ENCODE measurements around the gene TNFRSF14.
"Not testable (repeated sequence)": the region's sequence is repeated elsewhere in the genome, so short reads cannot be mapped to it uniquely, and the experiment has no call there.

TNFRSF14 gene

GRCh38 chr1:2540816-2541492 is 15.2 kb upstream of the TNFRSF14 start:
- no peak for DNase-seq

DNA sequence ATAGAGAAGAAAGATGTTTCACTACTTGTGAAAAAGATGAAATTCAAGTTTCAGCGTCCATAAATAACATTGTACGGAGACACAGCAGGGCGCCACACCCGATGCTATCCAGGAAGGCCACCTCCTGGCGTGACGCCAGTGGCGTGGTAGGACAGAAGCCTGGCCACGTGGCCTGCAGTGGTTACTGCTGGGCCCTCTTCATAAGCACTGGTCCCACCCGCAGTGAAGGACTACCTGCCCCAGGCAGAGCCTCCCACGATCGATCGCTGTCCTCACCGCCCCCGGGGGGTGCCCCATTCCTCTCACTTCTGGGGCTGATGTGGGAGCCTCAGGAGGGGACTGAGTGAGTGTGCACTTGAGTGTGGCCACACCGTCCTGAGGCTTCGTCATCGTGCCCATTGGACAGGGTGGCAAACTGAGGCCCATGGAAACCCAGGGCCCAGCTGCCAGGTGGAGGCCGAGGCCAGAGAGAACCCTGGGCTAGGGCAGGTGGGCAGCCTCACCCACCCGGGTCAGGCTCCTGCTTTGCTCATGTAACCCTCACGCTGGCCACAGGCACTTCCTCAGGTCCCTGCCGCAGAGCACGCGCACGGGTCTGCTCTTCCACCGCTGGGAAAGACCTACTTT is 14.4 kb upstream of the TNFRSF14 start:
- DNase-seq = no peak

DNA sequence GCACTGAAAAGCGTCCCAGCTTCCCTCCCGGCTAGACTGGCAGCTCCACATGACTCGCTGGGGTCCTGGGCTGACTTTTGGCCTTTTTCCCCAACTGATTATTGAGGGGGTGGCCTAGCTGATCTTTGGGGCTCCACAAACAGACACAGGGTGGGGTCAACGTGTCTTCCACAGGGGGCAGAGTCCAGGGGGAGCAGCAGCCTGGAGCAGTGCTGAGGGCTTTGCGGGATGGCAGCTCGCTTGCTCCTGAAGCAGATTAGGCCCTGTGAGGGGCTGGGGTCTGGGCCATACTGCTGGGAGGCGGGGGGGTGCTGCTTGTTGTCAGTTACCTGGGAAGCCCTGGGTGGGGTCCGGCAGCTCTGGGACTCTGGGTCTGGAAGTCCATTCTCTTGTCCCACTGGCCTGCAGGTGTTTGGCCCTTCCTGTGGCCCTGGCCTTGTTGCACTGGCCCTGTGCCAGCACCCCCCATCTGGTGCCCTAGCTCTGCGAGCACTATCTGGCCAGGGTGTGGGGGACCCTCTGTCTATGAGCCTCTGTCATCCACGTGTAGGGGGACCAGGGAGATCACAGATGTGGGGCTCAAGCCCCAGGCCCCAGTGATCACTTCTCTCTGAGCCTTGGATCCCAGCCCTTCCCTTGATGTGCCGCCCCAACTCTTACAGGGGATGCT is 13.8 kb upstream of the TNFRSF14 start:
- DNase-seq = no peak

DNA sequence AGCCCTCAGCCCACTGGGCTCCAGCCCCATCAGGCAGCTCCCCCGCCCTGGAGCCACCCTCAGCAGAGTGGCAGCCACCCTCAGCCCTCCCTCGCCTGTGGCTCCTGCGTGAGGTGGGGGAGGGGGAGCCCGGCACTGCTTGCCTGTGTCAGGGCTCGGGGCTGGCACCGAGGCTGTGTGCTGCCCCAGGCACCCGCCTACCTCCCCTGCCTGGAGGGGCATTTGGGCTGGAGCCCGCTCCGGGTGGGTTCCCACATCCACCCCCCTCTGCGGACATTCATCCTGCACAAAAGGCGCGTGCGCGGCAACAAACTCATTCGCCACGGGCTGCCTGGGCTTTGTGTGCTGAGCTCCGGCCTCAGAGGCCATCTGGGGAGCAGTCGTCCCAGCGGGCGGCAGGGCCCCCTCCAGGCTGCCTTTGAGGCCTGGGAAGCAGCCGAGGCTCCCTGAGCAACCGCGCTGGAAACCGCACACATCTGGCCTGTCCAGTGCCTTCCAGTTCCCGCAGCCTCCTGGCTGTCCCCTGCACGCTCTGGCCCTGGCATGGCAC is 12.6 kb upstream of the TNFRSF14 start:
- no peak for DNase-seq

DNA sequence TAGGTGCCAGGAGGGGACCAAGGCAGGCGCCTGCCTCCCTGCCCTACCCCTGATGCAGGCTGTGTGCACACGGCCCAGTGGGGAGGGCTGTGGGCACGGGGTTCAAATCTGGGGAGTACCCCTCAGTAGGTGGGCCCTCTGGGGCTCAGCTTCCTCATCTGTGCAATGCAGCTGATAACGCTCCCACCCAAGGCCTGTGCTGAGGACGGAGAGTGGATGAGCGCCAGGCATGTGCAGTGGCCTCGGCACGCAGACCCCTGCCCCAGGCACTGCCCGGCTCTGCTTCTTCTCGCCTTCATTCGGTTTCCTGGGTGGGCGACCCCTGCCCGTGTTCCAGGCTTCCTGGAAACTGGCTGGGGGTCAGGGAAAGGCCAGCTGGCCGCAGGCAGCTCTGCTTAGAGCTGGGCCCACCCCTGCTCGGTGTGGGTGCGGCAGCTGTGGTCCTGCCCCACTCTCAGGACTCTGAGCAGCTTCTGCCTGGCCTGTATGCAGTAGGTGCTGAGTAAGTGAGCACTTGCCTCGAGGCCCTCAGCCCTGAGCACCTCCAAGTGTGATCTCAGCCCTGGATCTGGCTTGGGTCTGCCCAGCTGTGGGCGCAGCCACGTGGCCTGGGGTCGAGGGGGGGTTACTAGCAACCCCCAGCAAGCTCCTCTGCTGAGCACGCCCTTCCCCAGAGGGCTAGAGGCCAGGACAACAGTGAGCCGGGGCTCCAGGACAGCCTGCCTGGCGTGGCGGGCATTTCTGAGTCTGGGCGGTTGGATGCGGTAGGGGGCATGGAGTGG is 11.9 kb upstream of the TNFRSF14 start:
- no peak for DNase-seq

GRCh38 chr1:2544875-2545640 is 11.1 kb upstream of the TNFRSF14 start:
- DNase-seq = no peak

GRCh38 chr1:2545754-2546514 is 10.2 kb upstream of the TNFRSF14 start:
- peak; percentile 74 to 75 for DNase-seq

DNA sequence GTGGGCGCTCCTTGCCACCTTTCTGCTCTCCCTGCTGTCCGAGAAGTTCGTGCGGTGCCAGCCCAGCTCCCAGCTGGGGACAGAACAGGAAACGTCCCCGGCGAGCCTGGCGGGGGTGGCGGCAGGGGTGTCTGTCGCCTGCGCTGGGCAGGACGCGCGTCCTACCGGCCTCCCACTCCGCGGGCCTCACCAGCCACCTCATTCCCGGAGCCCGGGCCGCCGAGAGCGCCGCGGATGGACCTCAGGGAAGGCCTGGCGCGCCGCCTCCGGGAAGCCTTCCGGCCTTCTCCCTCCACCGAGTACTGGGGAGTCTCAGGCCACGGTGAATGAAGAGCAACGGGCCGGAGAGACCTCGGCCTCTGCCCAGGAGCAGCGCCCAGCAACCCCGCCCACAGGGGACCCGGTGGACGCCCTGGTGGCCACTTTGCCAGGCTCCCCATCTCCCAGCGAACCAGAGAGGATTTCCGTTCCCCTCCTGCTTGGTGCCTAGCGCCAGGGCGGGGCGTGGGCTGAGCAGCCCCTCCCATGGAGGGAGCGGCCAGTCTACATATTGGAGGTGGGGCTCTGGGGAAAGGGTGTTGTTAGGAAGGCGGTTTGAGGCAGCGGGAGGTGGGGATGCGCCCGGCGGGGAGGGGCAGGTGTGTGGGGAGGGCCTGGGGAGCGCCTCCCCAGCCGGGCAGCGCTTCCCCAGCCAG is 9.5 kb upstream of the TNFRSF14 start:
- peak; percentile 69 to 70 for DNase-seq

GRCh38 chr1:2547210-2548067 is 8.7 kb upstream of the TNFRSF14 start:
- peak in 1 of 2 donors; percentile 55 for DNase-seq

DNA sequence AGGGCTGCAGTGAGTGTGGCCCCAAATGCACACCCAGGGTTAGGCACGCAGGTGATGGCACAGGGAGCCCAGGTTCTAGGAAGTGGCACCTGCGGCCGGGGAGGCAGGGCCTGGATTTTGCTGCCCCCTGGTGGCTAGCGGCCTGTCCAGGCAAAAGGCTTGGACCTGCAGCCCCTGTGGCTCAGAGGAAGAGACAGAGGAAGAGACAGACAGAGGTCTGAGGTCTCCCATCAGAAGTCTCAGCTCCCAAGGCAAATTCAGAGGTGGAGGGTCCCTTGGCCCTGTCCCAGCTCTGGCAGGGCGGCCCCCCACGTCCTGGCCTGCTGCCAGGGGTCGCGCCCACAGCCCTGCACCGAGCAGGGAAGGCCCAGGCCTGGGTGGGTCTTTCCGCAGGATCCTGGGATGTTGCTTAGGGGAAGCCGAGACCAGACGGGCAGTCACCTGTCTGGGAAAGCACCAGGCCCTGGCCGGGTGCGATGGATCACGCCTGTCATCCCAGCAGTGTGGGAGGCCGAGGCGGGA is 8.0 kb upstream of the TNFRSF14 start:
- peak; percentile 79 to 83 for DNase-seq

GRCh38 chr1:2549367-2550029 is 6.7 kb upstream of the TNFRSF14 start:
- not testable (repeated sequence) for DNase-seq

GRCh38 chr1:2550309-2550861 is 5.8 kb upstream of the TNFRSF14 start:
- DNase-seq = not testable (repeated sequence)

- not testable (repeated sequence) for DNase-seq
Measured at GRCh38 chr1:2551544-2551943, 4.6 kb upstream of the TNFRSF14 start.

GRCh38 chr1:2552189-2552588 is 4.0 kb upstream of the TNFRSF14 start:
- no peak for DNase-seq

GRCh38 chr1:2553076-2553475 is 3.1 kb upstream of the TNFRSF14 start:
- DNase-seq = not testable (repeated sequence)

GRCh38 chr1:2553871-2554620 is 2.1 kb upstream of the TNFRSF14 start:
- no peak for DNase-seq

- DNase-seq = peak in 1 of 2 donors; percentile 26
Measured at GRCh38 chr1:2554621-2555387, 1.4 kb upstream of the TNFRSF14 start.

All from stimulated activated CD4-positive, alpha-beta T cell treated with anti-CD3 and anti-CD28 coated beads, Interleukin-2, amount 100 ng/mL, for 48 hours (primary cell).